HG02870 (cell line): ENCODE results near the gene PSMD4.
"Not testable (repeated sequence)": the region's sequence is repeated elsewhere in the genome, so short reads cannot be mapped to it uniquely, and the experiment has no call there.

Experiments used
- ATAC-seq: cut with Tn5 transposase; IDR thresholded peaks from one replicate; pipeline ENCODE4 v1.9.1; 2021; ENCODE audit warnings: mild to moderate bottlenecking, moderate library complexity; ENCODE audit not compliant: unreplicated experiment

The PSMD4 gene

GRCh38 chr1:151254217-151255213 is at the start of gene PSMD4:
Gene PSMD4 (plus strand): TSS chr1:151254734. CDS start chr1:151254783, 49 bp downstream.
- ATAC-seq, result peak; percentile 91

- not testable (repeated sequence) for ATAC-seq
Observed at GRCh38 chr1:151205381-151205965, 49.1 kb upstream of the PSMD4 start.

DNA sequence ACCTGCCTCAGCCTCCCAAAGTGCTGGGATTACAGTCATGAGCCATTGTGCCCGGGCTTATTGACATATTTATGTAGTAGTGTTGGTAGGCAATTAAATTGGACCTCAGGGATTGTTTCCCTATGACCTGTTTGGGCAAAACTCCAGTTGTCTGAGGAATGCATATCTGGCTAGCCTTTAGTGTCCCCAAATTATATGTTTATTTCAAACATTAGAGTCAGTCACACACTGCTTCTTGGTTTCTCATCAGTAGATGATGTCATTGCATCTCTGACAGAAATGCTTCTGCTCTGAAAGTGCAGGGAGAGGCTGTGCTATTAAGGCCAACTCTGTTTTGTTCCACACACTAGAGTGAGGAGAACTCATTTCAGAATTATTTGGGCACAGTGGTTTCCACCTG is 43.7 kb upstream of the PSMD4 start:
- ATAC-seq, result no peak

DNA sequence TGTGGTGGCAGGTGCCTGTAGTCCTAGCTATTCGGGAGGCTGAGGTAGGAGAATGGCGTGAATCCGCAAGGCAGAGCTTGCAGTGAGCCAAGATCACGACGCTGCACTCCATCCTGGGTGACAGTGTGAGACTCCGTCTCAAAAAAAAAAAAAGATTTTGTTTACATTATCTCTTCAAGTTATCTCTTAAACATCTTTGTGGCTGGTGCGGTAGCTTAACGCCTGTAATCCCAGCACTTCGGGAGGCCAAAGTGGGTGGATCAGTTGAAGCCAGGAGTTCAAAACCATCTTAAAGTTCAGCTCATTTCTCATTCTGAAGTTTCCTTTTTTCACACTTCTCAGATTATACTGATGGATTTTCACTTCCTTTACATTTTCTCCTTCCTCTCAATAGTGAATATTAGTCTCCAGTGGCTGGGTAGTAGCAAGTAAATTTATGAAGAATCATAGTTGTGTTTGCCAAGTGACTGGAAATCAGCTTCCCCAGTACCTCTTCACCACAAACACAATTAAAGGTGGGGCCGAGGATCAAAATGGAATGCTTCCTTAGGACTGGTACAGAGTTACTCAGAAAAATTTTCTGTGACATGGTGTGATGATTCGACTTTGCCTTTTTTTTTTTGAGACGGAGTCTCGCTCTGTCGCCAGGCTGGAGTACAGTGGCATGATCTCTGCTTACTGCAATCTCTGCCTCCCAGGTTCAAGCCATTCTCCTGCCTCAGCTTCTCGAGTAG is 42.4 kb upstream of the PSMD4 start:
- ATAC-seq, result no peak

GRCh38 chr1:151213560-151213959 is 41.0 kb upstream of the PSMD4 start:
- no peak for ATAC-seq

GRCh38 chr1:151221616-151222015 is 32.9 kb upstream of the PSMD4 start:
- no peak for ATAC-seq

DNA sequence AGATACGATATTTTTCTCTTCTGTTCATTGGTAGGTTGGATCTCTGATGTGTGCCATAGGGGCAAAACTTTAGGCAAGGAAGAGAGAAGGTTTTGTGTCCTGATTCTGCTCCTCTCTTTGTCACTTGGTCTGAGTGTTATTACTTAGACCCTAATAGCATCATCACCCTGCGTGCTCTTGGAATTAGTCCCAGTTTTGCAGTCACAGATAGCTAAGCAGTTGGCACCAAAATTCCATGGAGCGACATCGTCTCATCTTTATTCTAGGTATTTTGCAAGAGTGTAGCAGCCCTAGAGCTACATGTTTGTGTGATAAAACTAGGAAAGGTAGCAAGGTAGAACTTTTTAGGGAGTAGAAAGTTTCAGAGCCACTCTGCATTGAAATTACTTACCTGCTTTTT is 32.4 kb upstream of the PSMD4 start:
- ATAC-seq, result no peak

GRCh38 chr1:151235235-151235634 is 19.3 kb upstream of the PSMD4 start:
- ATAC-seq, result no peak

GRCh38 chr1:151237678-151238466 is 16.7 kb upstream of the PSMD4 start:
- no peak for ATAC-seq

GRCh38 chr1:151238467-151238739 is 16.1 kb upstream of the PSMD4 start:
- no peak for ATAC-seq

GRCh38 chr1:151242442-151242841 is 12.1 kb upstream of the PSMD4 start:
- no peak for ATAC-seq

- no peak for ATAC-seq
Observed at GRCh38 chr1:151243683-151244216, 10.8 kb upstream of the PSMD4 start.

- no peak for ATAC-seq
Observed at GRCh38 chr1:151246786-151247185, 7.7 kb upstream of the PSMD4 start.

DNA sequence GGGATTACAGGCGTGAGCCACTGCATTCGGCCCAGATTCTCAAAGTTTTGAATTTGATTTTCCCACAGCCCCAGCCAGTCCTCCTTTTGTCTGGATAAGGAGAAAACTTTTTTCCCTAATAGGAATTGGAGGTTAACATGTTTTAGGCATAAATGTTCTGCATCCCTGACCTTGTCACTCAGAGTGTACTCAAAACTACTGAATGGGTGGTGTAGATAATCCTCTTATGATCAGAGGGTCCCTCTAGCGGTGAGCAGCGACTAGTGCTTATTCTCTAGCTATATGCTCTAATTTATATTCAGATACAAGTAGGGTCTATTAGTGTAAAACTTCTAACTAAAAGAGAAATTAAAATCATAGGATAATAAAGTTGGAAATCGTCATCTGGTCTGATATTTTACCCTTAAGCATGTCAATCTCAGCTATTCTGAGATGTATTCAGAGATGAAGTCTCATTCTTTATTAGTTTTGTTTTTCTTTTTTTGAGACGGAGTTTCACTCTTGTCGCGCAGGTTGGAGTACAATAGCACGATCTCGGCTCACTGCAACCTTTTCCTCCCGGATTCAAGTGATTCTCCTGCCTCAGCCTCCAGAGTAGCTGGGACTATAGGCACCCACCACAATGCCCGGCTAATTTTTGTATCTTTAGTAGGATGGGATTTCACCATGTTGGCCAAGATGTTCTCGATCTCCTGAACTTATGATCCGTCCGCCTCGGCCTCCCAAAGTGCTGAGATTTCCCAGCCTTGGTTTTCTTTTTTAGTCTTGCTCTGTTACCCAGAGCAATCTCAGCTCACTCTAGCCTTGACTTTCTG is 2.7 kb upstream of the PSMD4 start:
- ATAC-seq, result no peak

GRCh38 chr1:151255381-151255780 is 847 bp downstream of the PSMD4 start:
- no peak for ATAC-seq

DNA sequence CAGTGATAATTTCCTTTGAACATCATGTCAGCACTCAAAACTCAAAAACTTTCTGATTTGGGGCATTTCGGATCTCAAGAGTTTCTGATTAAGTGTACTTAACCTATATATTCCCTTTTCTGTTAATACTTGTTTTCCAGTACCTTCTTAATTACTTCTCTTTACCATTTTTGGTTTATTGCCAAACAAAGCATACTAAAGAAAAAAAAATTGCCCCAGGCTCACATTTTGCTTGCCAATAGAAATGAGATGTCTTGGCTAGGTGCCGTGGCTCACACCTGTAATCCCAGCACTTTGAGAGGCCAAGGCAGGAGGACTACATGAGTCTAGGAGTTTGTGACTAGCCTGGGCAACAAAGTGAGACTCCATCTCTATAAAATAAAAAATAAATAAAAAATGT is 4.8 kb downstream of the PSMD4 start:
- ATAC-seq, result no peak

DNA sequence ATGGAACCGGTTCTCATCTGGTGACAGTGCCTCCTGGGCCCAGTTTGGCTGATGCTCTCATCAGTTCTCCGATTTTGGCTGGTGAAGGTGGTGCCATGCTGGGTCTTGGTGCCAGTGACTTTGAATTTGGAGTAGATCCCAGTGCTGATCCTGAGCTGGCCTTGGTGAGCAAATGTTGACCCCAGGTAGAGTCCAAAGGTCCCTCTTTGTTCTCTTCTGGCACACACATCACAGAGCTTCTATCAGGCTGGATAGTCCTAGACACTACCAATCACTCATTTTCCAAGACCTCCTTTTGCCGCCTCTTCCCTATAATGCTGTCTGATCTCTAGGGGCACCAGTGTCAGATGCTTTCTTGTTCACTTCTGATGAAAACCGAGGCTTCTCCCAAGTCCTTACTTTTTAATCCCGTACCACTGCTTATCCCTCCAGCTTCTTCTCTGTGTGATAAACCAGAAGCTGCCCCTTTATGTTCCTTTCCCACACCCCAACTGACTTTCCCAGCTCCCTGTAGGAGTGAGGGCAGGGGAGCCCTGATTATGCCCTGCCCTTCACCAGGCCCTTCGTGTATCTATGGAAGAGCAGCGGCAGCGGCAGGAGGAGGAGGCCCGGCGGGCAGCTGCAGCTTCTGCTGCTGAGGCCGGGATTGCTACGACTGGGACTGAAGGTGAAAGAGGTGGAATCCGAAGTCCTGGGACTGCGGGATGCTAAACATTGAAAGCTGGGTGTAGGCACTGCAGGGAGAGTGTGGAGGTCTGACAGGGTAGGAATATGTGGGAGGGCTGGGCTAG is 11.1 kb downstream of the PSMD4 start:
- ATAC-seq, result no peak

DNA sequence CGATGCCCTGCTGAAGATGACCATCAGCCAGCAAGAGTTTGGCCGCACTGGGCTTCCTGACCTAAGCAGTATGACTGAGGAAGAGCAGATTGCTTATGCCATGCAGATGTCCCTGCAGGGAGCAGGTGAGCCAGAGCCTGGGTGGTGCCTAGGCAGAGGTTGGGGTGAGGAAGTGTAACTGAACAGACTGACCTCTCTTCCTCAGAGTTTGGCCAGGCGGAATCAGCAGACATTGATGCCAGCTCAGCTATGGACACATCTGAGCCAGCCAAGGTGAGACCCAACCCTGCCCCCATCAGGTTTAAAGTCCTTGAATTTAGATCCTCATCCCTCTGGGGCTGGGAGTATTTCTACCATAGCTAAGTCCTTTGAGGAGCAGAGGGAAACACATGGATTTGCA is 11.8 kb downstream of the PSMD4 start:
- no peak for ATAC-seq

DNA sequence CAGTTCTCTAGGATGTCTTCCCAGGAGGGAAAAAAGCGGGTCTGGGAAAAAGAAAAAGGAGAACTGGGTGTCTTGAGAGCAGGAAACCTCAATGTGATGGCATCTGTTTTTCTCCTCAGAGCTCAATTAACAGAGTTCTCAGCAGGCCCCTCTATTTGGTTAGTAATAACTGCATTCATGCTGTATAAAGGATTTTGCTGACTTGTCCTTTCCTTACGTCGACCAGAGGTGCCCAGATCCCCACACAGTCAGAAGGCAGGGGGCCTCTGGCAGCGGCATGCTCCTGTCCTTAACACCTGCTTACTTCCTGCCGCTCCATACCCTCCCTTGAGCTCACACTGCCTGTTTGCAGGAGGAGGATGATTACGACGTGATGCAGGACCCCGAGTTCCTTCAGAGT is 12.3 kb downstream of the PSMD4 start:
- no peak for ATAC-seq
